Fibroblast of villous mesenchyme (primary cell): ENCODE results near the gene NFKBIE. TPM values are rescaled to one million over a fixed set of nuclear protein-coding genes. Genes with fewer than 3 reads are reported as not detected.

ENCODE experiments used
- DNase-seq: peaks from one replicate; pipeline ENCODE4 v3.0.0-alpha.2; 2010; ENCODE audit warnings: low read depth
- H3K4me3 ChIP-seq: 2 replicates; pipeline ENCODE4 v1.5.1; 2011; ENCODE audit warnings: low read depth, mild to moderate bottlenecking, low read length
- total RNA-seq: library from RNA; depleted of rRNA; stranded (reverse); fragments of >200 nt; gene quantifications from 2 replicates; pipeline ENCODE4 v1.2.3, GENCODE V29; 2012
- TF ChIP-seq, protein P1 (sequence below): IDR thresholded peaks from 2 replicates; pipeline ENCODE4 v1.5.1; 2012; ENCODE audit warnings: low read depth, mild to moderate bottlenecking, low read length; ENCODE audit not compliant: insufficient read depth

The NFKBIE gene
- total RNA-seq, 1 donor: 17.7 TPM

DNA sequence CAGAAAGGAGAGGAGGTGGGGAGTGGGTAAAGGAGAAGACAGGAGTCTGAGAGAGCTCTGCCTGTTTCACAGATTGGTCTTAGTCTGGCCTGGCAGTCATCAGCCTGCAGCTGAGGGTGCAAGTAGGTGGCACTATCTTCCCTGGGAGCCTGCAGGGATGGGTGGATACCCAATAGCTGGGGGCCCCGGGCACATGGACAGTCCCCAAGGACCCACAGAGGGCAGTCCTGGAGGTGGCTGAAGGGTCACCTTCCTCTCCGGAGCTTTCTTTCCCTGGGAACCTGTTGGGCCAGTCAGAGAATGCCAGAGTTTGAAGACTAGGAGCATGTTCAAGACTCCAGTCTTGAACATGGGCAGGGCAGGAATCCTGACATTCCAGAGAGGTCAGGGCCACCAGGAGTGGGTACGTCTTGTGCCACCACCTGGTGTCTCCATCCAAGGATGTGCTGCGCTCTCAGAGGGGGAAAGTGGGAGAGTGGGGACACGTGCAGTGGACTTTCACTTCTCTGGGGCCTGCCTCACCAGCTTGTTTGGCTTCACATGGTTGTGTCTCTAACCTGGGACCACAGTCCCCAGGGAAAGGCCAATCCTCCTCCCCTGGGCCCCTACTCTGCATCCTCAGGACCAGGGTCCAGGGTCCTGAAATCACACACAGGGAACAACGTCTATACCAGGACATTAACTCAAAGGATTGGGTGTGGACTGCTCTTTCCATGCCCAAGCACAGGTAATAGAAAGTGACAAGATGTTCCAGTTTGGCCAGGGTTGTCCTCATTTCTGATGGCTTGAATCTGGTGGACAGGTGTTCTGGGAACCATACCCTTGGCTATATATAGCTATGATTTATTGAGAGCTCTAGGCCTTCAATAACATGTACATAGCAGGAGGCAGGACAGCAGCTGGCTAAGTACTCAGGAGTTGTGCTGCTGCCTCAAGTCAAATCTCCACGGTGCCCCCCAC, 29.8 kb upstream of the NFKBIE start:
- TF ChIP-seq, protein P1, sequence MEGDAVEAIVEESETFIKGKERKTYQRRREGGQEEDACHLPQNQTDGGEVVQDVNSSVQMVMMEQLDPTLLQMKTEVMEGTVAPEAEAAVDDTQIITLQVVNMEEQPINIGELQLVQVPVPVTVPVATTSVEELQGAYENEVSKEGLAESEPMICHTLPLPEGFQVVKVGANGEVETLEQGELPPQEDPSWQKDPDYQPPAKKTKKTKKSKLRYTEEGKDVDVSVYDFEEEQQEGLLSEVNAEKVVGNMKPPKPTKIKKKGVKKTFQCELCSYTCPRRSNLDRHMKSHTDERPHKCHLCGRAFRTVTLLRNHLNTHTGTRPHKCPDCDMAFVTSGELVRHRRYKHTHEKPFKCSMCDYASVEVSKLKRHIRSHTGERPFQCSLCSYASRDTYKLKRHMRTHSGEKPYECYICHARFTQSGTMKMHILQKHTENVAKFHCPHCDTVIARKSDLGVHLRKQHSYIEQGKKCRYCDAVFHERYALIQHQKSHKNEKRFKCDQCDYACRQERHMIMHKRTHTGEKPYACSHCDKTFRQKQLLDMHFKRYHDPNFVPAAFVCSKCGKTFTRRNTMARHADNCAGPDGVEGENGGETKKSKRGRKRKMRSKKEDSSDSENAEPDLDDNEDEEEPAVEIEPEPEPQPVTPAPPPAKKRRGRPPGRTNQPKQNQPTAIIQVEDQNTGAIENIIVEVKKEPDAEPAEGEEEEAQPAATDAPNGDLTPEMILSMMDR: no peak
- DNase-seq: no peak
- H3K4me3 ChIP-seq: no peak overlapping the region

DNA sequence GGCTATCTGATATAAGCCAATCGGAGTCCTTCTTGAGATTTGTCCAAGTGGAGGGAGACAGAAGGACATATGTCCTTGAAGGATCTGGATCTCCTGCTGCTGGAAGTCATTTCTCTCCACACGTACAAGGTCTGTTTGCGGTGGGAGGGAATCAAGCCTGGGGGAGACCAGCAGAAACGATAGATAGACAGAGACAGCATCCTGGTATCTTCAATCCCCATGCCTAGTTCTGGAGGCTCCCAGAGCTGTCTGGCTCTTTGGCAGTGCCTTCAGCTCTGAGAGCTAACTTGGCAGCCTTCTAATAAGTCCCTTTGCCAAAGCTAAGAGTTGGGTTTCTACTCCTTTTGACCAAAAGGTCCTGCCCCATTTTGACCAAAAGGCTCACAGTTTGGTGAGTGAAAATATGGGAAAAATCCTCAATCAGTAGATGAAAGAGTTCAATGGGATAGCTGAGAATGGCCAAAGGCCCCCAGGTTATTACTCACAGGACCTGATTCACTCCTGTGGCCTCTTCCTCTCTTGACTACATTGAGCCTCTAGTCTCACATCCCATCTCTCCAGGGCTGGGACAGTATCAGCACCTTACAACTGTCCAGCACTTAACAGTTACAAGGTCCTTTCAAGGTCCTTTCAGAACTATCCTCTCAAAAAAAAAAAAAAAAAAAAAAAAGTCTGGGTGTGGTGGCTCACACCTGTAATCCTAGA, 27.5 kb upstream of the NFKBIE start:
- H3K4me3 ChIP-seq: no peak overlapping the region
- no peak for DNase-seq
- TF ChIP-seq, protein P1: no peak

DNA sequence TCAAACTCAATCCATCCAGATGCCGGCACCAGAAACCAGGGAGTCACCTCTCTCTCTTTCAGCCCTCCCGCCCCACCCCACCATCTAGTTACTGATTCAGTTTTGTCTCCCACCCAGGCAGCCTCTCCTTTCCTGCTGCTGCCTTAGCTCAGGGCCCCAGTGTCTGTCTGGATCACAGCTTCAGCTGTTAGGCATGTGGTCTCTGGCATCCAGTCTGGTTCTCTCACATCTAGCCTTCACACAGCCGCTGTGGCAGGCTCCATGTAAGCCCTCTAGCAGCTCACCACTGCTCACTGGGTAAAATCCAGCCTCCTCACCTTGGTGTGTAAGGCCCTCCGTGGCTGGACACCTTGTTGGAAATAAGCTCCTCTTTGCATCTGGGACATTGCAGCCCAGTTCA, 26.5 kb upstream of the NFKBIE start:
- TF ChIP-seq, protein P1: no peak
- no peak overlapping the region for H3K4me3 ChIP-seq
- DNase-seq: no peak

DNA sequence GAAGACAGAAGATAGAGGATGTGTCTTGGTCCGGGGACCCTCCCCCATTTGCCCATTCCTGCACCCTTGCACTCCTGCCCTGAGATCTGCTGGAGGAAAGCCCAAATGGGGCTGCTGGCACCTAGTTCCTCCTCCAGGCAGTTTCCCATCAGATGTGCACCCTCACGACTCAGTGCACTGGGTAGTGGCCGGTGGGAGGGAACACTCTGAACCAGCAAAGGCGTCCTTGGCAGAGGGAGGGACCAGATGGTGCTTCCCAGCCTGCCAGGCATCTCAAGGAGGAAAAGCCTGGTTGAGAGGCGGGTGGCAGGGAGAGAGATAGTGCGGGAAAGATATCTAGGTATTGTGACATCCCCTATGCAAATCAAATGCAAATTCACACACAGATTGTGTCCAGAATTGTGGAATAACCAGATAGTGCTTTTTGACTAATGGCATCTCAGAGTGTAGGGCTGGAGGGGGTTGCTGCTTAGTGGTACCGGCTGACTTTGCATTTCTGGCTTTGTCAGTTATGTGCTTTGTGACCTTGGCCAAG, 24.4 kb upstream of the NFKBIE start:
- TF ChIP-seq, protein P1: no peak
- DNase-seq: no peak
- H3K4me3 ChIP-seq: no peak overlapping the region

DNA sequence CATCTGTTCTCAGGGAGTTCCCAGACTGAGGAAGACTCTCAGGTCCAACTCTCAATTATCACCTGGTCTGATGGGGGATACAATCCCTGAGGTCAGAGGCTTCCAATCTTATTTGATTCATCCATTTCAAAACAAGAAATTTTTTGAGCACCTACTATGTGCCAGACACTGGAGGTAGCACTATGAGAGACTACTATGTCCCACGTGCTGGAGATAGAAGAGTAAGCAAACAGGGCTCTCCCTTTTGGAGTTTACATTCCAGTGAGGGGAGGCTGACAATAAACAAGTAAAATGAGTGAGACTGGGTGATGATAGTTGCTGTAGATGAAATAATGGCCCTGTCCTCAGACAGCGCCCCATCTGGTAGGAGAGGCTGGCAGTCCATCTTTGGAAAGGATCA, 21.4 kb upstream of the NFKBIE start:
- no peak overlapping the region for H3K4me3 ChIP-seq
- no peak for DNase-seq
- TF ChIP-seq, protein P1: no peak

DNA sequence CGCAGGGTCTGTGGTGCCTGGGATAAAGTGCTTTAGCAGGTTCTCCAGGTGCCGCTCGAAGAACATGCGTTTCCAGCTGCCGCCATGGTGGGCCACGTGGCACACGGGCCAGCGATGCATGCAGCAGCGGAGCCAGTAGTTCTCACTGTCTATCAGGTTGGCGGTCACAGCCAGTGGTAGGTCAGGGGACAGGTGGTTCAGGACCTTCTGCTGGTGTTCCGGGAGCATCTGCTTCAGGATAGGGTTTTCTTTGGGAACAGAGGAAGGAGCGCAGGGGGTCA, 20.9 kb upstream of the NFKBIE start:
- TF ChIP-seq, protein P1: no peak
- no peak for DNase-seq
- no peak overlapping the region for H3K4me3 ChIP-seq
